DMS153 treated with DMSO at 0.1 percent for 48 hours (cell line): Measurements from ENCODE around the gene SLC35F4.
"Not testable (repeated sequence)": the region's sequence is repeated elsewhere in the genome, so short reads cannot be mapped to it uniquely, and the experiment has no call there.

Experiments
- DNase-seq: peaks from one replicate; lab custom pipeline; 2025; ENCODE audit not compliant: unreplicated experiment; lab: John Stamatoyannopoulos, UW

The SLC35F4 gene

DNA sequence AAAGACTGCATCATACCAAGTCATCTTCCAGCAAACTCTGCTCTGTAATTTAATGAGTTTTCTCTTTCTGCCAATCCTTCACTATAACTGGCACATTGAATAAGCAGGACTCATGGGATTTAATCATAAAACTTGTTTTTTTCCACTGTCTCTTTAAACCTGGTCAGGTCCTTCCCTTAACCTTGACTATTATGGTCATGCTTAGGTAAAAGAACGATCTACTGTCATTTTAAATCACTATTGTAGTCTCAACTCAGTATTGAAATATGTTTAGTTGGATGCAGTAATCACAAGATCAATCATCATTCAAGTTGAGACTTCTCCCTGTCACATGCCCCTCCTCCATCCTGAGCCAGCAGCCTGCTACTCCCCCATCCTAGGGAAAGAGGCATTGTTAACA lies 56.1 kb downstream of the SLC35F4 start:
- DNase-seq, result no peak

DNA sequence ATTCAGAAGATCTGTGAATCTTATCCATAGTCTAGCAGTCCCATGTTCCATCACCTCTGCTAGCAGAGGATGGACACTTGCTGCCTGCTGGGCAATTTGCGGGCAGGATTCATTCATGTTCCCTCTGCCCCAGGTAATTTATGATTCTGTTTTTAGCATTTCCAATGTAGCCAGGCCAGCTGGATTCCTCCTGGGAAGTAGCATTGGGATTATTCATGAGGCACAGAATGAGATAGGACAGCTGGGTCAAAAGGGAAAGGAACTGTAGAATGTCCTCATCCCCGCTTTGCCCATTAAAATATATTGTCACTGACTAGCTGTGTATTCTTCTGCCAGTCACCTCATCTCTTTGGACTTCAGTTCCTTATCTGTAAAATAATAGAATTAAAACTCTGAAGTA lies 68.7 kb downstream of the SLC35F4 start:
- no peak for DNase-seq

DNA sequence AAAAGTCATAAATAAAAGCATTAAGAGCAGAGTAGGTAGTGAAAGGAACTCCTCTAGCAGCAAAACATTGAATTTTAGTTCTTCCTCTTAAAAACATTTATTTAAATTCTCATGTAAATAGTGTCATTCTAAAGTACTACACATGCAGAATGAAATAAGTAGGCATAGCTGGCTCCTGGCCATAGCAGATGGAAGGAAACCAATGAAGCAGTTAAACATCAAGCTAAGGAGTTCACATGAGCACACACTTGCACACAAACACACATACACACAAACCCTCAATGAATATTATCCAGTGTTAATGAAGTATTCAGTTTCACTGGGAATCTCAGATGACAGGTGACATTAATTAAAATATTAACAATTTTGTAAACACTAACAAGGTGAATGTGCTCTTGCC lies 69.3 kb downstream of the SLC35F4 start:
- no peak for DNase-seq

DNA sequence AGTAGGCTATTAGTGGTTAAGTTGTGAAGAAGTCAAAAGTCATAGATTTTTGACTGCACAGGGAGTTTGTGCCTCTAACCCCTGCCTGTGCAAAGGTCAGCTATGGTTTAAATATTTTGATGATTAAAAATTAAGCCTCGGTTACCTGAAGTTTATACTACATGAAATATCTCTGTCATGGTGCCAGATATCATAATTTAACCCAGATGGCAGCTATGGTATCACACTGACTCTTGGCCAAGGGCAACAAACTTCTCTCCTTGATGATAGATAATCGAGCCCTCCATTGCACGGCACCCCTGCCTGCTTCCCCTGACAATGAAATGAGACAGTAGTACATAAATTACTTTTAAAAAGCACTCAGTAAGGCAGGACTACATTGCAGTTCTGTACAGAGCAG lies 80.8 kb downstream of the SLC35F4 start:
- DNase-seq, result no peak

DNA sequence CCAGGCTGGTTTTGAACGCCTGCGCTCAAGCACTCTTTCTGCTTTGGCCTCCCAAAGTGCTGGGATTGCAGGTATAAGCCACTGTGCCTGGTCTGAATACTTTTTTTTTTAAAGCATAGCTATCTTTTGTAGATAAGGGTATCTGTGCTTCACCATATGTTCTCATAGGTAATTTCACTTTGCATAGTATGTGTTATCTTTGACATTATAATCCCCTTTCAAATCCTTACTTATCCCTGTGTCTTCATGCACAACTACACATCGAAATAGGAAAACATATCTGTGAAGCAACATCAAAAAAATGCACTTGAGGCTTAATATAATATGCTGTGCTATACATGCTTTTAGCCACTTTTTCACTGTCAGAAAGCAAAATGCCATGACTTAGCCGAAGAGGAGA lies 94.1 kb downstream of the SLC35F4 start:
- no peak for DNase-seq

DNA sequence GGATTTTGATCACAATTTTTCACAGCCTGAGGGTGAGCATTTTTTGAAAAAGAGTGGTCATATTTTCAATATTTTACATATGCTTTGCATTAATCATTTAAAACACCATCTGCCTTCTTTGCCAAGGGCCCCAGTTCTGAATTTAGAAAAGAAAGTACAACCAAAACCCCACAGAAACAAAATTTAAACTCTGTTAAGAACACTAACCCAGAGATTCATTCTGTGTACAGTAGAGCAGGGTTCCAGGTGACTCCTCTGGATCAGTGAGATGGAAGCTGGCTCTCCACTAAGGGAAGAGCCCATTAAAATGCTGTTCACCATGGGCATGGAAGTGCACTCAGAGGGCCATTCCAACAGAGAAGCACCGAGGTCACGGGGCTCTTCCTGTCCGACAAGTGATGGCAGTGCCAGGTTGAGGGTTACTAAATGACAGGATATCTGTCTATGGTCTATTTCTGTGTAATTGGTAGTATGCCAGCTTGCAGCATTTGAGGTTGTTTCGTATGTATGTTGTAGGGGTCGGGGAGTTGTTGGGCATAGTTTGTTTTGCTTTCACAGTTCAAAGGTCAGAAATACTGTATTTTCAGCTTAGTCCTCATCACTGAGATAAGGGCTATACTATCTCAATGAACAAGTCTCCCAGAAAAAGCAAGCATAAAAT lies 95.9 kb downstream of the SLC35F4 start:
- no peak for DNase-seq

DNA sequence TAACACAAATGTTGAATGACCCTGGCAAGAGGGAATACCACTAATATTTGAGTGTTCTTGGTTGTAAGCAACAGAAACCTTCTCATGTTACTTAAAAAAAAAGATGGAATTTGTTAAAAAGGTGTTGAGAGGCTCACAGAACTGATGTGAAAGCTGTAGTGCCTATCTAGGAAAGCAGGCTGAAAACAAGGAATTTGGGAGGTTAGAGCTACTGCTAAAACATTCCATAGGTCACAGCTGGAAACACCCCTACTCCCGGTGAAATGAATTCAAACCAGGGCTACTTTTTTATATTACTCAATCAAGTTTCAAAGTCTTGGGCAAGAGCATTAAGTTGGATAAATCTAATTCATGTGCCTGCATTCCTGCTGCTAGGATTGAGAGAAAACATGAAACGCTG lies 104.1 kb downstream of the SLC35F4 start:
- DNase-seq, result no peak

DNA sequence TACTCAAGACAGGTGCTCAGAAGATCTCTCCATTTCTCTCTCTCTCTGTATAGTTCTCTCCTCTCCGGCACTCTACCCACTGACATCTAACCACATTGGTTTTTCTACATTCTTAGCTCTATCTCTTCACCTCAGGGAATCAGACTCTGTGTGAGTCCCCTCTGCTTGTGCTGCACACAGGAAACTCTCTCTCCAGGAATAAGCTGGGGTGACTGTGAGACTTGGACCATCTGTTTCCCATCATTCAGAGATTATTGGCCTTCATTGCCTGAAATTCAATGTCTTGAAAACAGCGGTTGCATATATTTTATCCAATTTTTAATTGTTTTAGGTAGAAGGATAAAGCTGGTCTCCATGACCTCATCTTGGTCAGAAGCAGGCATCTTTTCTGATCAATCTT lies 105.0 kb downstream of the SLC35F4 start:
- no peak for DNase-seq

DNA sequence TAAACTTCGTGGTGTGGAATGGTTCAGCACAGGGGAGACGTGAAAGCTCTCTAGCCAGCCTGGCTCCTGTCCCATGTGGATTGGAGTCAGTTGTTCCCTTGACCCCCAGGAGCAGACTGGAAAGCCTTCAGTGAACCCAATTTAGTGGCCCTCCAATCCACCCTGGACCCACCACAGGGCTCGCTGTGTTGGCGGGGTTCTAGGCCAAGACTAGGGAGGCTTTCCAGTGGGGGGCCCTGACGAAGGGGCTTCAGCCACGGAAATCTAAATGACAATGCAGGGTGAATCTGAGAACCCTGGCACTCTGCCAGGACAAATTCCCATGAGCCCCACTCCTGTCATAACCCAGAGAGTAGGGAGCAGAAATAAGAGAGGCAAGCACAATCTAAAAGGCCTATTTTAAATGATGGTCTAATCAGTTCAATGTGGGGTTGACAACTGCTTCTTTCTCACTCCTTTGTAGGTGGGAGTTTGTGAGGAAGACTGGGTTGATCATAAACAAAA lies 110.8 kb downstream of the SLC35F4 start:
- no peak for DNase-seq

DNA sequence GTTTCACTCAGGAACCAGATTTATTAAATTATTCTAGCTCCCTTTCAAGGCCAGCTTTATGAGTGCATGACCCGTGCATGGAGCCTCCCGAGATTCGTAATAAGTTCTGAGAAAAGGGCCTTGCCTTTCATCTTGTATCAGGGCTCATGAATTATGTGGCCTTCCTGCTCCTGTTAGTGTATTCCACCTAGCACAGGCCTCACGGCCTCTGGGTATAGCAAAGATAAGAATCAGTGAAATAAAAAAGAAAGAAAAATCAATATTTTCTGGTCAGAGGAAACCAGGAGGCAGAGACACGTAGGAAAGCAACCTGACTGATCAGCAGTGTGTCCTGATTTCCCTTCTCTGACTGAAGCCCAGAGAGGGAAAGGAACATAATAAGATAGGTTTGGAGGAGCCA lies 111.4 kb downstream of the SLC35F4 start:
- DNase-seq, result no peak

DNA sequence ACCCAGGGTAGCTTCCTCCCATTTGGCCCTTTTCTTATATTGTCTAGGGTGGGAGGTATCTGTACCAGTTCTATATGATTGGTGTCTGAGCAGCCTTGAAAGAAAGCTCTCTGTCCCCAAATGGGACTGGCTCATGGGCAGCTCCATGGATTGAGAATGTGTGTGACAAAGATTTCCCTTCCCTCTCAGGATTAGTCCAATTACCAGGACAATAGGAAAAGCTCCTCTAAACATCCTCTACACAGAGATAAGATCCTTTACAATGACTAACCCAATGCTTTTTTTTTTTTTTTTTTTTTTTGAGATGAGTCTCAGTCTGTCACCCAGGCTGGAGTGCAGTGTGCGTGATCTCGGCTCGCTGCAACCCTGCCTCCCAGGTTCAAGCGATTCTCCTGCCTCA lies 112.1 kb downstream of the SLC35F4 start:
- DNase-seq, result no peak

DNA sequence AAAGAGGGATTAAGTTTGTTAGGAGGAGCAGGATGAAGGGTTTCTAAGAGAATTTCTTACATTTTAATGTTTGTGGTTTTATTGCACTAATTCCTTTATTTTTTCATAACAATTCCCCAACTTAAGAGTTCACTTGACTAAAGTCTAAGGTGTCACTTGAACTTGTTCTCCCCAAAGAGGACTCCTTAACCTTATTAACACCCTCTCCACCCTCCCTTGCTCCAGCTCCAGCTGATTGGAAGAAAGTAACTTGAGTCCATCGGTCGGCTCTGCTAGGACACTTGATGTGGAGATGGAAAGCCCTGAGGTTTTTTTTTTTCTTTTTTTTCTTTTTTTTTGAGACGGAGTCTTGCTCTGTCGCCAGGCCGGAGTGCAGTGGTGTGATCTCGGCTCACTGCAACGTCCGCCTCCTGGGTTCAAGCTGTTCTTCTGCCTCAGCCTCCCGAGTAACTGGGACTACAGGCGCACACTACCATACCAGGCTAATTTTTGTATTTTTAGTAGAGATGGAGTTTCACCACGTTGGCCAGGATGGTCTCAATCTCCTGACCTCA lies 113.7 kb downstream of the SLC35F4 start:
- not testable (repeated sequence) for DNase-seq

DNA sequence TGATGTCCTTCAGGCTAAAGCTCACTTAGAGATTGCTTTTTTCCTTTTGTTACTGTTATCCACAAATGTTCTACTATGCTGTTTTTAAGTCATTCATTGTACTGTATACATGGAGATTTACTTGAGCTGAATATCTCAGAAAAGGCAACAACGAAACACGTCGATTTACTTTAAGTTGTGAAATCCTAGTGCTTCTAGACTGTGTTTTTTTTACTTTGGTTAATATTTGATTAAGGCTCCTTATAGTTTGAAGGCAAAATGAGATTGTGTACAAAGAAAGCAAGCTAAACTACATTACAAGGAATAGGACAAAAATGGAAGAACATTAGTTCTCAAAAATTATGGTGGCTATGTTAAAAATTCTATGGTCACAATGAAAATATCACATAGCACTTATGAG lies 114.5 kb downstream of the SLC35F4 start:
- no peak for DNase-seq

DNA sequence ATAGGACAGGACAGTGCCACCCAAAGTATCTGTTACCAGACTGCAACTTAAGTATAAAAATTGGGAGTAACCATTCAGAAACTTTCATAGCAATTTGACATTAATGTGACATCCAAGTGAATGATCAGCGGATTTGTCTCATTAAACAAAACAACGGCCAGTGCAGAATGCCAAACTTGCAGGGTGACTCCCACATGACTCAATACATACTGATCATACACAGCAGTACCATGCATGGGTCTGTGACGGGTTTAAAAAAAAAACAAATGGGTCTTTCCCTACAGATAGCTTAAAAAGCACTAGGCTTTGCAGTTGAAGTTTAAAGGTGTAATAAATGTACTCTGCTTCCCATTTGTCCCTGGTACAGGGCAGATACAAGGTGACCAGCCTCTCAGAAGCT lies 116.6 kb downstream of the SLC35F4 start:
- no peak for DNase-seq

DNA sequence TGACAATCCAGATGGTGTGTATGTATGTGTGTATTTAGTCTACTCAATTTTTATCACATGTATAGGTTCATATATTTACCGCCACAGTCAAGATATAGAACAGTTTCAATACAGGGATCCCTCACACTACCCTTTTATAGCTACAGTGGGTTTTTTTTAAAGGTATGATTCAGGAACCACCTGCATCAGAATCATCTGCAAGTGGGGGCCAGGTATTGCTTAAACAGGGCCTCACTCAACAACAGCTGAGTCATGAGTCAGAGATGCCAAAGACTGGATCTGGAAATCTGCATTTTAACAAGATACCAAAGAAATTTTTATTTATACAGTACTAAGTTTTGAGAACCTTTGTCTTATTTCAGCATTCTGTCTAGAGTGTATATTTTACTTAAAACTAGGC lies 117.6 kb downstream of the SLC35F4 start:
- DNase-seq, result no peak

DNA sequence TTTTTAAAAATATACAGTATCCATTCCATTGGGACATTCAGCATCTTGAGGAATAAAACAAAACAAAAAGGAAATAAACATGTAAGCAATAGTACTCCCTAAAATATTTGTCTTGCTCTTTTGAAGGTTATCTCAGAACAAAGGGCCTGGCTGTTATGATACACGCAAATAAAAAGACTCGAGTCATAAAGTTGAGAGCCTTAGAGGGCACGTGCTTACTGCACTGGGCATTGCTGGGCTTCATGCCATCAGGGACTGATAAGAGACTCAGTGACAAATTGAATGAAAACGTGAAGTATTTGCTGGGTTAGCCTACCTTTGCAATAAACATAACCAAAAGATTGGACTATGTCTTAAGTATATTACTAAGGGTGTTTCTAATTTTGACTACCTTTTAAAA lies 118.9 kb downstream of the SLC35F4 start:
- DNase-seq, result no peak

DNA sequence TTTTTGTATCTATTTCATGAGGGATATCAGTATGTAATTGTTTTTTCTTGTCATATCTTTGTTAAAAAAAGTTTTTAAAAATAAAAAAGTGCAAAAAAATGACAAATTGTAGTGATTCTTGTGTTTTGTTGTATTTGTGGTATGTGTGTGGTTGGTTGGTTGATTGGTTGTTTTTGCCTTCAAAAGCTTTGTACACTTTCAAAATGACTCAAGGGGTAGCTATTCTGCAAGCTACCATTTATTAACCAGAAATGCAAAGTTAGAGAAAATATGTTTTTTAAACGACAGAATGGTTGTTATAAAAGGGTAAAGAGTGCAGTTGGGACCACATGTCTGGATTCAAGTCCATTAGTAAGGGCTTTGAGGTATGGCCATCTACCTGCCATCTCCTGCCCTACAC lies 119.3 kb downstream of the SLC35F4 start:
- no peak for DNase-seq

DNA sequence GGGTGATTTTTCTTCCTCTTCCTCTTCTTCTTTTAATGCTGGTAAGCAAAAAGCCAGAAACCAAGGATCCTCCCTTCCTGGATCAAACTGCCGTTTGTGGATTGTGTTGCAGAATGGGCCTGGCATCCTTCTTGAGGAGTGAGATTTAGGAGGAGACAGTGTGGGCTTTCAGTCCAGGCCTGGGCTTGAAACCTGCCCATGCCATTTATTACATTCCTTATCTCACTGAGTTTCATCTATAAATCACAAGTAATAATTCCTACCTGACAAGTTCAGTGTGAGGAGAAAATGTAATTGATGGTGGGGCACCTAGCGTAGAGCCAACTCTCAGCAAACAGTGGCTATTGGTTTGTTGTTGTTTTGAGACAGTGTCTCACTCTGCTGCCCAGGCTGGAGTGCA lies 126.4 kb downstream of the SLC35F4 start:
- DNase-seq, result no peak

DNA sequence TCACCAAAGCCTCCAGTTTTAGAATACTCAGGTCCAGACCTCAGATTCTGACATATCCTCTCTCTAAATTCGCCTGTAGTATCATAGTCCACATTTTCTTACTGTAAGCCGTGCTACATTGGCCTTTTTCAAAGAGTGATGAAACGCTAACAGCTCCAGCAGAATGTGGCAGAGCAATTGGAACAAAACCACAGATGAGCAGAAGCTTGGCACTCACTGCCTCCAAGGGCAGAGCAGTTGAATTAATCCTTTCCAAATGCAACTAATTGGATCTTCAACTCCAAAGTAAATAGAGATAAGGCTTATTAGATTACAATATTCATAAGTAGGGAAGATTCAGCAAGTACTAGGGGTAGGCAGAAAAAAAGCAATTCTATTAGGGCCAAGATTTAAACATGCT lies 128.3 kb downstream of the SLC35F4 start:
- no peak for DNase-seq

DNA sequence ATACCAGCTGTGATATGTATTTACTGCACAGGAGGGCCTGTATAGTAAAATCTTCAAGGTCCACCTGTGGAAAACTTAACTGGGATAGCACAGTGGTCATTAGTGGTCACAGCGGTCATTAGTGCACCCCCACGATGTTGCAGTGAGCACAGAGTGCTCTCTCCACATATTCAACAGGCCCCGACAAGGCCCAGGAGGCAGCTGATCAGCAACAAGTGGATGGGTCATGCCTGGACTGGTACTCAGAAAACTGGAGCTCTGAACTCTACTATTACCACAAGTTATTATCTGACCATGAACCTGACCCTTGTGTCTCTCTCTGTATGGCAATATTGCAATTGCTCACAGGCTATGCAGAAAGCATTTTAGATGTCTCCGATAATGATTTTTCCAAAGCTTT lies 129.5 kb downstream of the SLC35F4 start:
- DNase-seq, result no peak

DNA sequence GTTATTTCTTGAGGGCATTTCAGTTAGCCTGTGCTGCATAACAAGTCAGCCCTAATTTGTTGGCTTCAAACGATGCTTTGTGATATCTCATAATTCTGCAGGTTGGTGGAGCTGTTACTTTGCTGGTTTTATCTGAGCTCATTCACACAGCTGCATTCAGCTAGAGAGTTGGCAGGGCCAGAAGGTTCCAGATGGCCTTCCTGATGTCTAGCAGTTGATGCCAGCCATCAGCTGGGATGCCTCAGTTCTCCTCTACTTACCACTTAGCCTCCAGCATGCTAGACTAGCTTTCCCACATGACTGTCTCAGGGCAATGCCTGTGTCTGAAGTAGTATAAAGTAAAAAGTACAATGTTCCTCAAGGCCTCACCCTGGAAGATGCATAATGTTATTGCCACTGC lies 130.6 kb downstream of the SLC35F4 start:
- DNase-seq, result no peak

DNA sequence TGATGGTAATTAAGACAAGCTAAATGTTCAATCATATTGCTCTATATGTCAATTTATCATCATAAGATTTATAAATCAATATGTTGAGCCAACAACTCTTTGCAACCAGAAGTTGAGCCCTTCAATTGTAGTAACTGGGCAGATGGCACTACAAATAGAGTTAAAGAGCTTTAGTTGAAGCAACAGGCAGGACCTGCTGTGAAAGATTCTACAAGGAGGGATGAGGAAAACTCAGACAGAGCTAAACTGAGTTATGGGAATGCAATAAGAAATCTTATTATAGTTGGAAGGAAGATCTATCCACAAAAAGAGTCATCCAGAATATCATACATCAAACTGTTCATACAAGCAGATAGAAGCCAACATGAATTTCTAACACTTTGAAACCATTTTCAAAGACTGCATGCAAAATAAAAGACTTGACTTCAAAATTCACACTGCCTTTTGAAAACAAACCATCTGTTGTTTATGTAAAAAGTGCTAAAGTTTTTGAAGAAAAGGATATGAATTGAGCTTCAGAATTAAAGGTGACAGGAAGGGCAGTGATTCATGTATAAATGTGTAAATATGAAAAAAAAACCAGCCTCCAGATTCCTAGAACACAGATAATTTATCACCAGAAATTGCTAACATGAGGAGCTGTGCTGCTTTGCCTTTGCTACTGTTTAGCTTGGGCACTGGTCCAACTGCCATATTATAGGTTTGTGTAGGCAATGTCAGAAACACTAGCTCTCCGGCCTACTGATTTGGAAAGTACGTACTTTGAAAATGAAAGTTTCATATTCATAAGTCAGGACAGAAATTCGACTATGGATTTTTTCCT lies 133.2 kb downstream of the SLC35F4 start:
- no peak for DNase-seq
